Type B pancreatic cell (in vitro differentiated cells): Measurements from ENCODE around the gene CHRNA3. TPM values are rescaled to one million over a fixed set of nuclear protein-coding genes. Genes with fewer than 3 reads are reported as not detected.

Source experiments
- DNase-seq: peaks from one replicate; pipeline ENCODE4 v3.0.0; 2021; ENCODE audit warnings: mixed read lengths; ENCODE audit not compliant: unreplicated experiment; ENCODE audit errors: extremely low spot score
- H3K27ac Mint-ChIP-seq: 2 replicates; pipeline ENCODE4 v1.8.0; 2021; ENCODE audit warnings: mild to moderate bottlenecking, mixed read lengths
- H3K27me3 Mint-ChIP-seq: 2 replicates; pipeline ENCODE4 v1.8.0; 2021; ENCODE audit warnings: mixed read lengths
- H3K36me3 Mint-ChIP-seq: 2 replicates; pipeline ENCODE4 v1.8.0; 2021; ENCODE audit warnings: mixed read lengths
- H3K4me1 Mint-ChIP-seq: one replicate; pipeline ENCODE4 v1.8.0; 2021; ENCODE audit warnings: mixed read lengths; ENCODE audit not compliant: unreplicated experiment
- H3K4me3 Mint-ChIP-seq: 2 replicates; pipeline ENCODE4 v1.8.0; 2021; ENCODE audit warnings: mild to moderate bottlenecking, mixed read lengths
- H3K9me3 Mint-ChIP-seq: 2 replicates; pipeline ENCODE4 v1.8.0; 2021; ENCODE audit warnings: mixed read lengths
- CTCF ChIP-seq: fragments of 200-600 bp; sonication (generic); conservative IDR thresholded peaks from 2 replicates; pipeline ENCODE4 v1.5.0; 2021; ENCODE audit warnings: antibody characterized with exemption, mild to moderate bottlenecking
- total RNA-seq: library from RNA; stranded (reverse); gene quantifications from 2 replicates; pipeline ENCODE4 v1.2.1, GENCODE V29; 2021; ENCODE audit warnings: low replicate concordance

CHRNA3 gene
- total RNA-seq, 1 donor from 2014 or later = 8.4 TPM

- Mint-ChIP-seq H3K9me3 (no peaks in the 10 kb centered on the region), H3K4me3 (no peak overlapping the region), H3K27ac (no peak overlapping the region), H3K4me1 (no peaks in the 10 kb centered on the region), H3K27me3 (peaks cover 16% of the 10 kb centered on the region), H3K36me3 (no peaks in the 10 kb centered on the region)
- no peak for TF ChIP-seq CTCF
- DNase-seq = no peak
Observed at GRCh38 chr15:78662028-78662427, 41.2 kb upstream of the CHRNA3 start.

- no peaks in the 10 kb centered on the region for H3K36me3 Mint-ChIP-seq
- H3K27me3 Mint-ChIP-seq = peaks cover 20% of the 10 kb centered on the region
- H3K9me3 Mint-ChIP-seq = no peaks in the 10 kb centered on the region
- no peak overlapping the region for H3K27ac Mint-ChIP-seq
- no peak overlapping the region for H3K4me3 Mint-ChIP-seq
- no peaks in the 10 kb centered on the region for H3K4me1 Mint-ChIP-seq
- DNase-seq = no peak
- no peak for TF ChIP-seq CTCF
Observed at GRCh38 chr15:78661001-78661400, 40.2 kb upstream of the CHRNA3 start.

- H3K4me1 Mint-ChIP-seq = no peaks in the 10 kb centered on the region
- H3K4me3 Mint-ChIP-seq = no peak overlapping the region
- no peak overlapping the region for H3K27ac Mint-ChIP-seq
- H3K27me3 Mint-ChIP-seq = peaks cover 17% of the 10 kb centered on the region
- no peak for DNase-seq
- no peaks in the 10 kb centered on the region for H3K36me3 Mint-ChIP-seq
- TF ChIP-seq CTCF = no peak
- no peaks in the 10 kb centered on the region for H3K9me3 Mint-ChIP-seq
Observed at GRCh38 chr15:78660584-78660983, 39.8 kb upstream of the CHRNA3 start.

GRCh38 chr15:78658823-78659222 is 38.0 kb upstream of the CHRNA3 start:
- Mint-ChIP-seq H3K36me3 (no peaks in the 10 kb centered on the region), H3K9me3 (no peaks in the 10 kb centered on the region), H3K27me3 (peaks cover 16% of the 10 kb centered on the region), H3K4me1 (no peaks in the 10 kb centered on the region), H3K27ac (no peak overlapping the region), H3K4me3 (no peak overlapping the region)
- TF ChIP-seq CTCF = no peak
- no peak for DNase-seq

- Mint-ChIP-seq H3K4me3 (no peak overlapping the region), H3K27me3 (peaks cover 25% of the 10 kb centered on the region), H3K27ac (no peak overlapping the region), H3K9me3 (no peaks in the 10 kb centered on the region), H3K36me3 (no peaks in the 10 kb centered on the region), H3K4me1 (no peaks in the 10 kb centered on the region)
- DNase-seq = no peak
- no peak for TF ChIP-seq CTCF
Observed at GRCh38 chr15:78654272-78654671, 33.5 kb upstream of the CHRNA3 start.
